GM15510 (cell line): ENCODE measurements around the gene DCAF10.

ENCODE experiments used
- POLR2A ChIP-seq: IDR thresholded peaks from 3 replicates; pipeline ENCODE4 v1.6.1; 2011; ENCODE audit warnings: borderline replicate concordance; ENCODE audit not compliant: insufficient read length; ENCODE audit errors: extremely low read depth

Gene DCAF10

DNA sequence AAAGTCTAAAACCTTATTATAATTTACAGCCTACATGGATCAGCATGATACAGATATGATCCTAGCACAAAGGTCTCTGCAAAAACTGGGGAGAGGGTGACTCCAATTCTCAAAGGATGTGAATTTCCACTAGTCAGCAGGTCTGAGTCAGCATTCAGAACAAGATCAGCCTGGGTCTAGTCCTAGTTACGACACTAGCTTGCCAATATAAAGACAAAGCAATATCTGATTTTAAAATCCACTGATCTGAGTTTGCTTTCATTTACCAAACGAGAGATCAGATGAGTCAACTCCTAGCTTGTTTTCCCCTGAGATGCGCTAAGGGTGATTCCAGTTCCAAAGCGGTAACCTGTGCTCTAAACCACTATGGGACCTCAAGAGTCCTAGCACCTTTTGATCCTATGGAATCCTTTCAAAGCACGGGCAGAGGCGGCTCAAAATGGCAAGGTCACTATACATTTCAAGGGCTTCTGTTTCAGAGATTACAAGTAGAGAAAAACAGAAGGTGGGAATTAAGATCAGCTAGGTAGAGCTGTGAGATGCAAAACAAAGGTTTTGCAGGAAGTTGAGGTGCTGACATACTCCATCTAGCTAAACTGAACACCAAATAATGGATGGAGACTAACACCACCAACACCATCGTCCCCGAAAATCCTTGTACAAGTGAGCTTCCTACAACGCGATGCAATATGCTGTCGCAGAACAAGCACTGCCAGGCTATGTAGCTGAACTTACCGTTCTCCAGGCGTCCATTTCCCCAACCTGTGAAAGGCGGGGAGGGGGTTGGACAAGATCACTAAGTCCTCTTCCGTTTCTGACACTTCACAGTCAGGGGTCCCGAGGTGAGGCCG lies 102.4 kb downstream of the DCAF10 start:
- TF ChIP-seq POLR2A = no peak

DNA sequence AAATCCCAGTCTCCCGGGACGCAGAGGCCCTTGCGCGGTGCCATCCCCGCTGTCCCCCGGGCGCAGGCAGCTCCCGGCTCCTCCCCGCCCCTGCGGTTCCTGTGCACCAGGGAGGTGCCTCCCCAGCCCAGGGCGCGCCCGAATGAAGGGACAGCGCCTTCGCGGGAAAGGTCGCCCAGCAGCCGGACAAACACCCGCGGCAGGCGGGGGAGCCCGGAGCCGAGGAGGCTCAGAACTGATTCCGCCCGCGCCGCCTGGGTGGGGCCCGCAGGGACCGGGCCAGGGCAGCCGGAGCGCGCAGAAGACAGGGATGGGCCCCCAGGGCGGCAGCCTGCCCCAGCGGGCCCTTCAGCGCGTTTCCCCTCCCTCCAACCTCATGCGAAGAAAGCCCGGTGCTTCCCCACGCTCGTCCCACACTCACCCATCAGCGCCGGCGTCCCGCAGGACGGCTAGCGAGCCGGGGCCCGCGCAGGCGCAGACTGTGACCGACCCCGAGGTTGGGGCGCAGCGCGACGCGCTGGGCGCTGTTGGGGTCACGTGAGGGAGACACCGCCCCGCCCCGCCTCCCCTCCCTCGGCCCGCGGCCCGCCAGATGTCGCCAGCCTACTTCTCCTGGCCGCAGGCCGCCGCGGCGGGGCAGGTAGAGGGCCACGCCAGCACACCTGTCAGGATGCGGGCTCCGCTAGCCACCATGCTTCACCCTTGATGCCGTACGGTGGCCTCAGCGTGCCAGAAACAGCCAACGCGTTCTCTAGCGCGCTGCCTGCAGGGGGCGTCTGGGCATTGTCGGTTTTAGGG lies 103.2 kb downstream of the DCAF10 start, which contains the start of gene SLC25A51:
Gene SLC25A51, minus strand, starts transcription at position 481 of the 798 bp plus-strand sequence. CDS start 15,577 bp downstream, outside the sequence.
- peak; percentile 86 for TF ChIP-seq POLR2A

- no peak for TF ChIP-seq POLR2A
Measured at GRCh38 chr9:37904445-37905130, 104.0 kb downstream of the DCAF10 start.

DNA sequence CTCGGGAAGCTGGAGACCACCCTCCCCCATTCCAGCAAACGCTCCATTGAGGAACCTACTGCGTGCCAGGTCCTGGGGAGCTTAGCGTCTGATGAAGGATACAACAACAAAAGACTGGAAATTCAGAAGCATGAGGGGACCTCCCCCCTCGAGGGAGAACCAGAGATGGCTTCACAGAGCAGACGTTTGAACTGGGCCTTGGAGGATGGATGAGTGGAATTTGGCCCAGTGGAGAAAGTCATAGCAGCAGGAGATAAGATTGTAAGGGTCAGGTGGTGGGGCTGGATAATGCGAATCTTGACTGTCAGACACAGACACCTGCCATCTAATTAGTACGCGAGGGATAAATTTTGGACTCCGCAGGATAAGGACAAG lies 104.5 kb downstream of the DCAF10 start:
- no peak for TF ChIP-seq POLR2A

GRCh38 chr9:37905776-37906175 lies 105.2 kb downstream of the DCAF10 start:
- no peak for TF ChIP-seq POLR2A

GRCh38 chr9:37906312-37907239 lies 106.0 kb downstream of the DCAF10 start:
- no peak for TF ChIP-seq POLR2A

GRCh38 chr9:37908283-37908682 lies 107.7 kb downstream of the DCAF10 start:
- no peak for TF ChIP-seq POLR2A

DNA sequence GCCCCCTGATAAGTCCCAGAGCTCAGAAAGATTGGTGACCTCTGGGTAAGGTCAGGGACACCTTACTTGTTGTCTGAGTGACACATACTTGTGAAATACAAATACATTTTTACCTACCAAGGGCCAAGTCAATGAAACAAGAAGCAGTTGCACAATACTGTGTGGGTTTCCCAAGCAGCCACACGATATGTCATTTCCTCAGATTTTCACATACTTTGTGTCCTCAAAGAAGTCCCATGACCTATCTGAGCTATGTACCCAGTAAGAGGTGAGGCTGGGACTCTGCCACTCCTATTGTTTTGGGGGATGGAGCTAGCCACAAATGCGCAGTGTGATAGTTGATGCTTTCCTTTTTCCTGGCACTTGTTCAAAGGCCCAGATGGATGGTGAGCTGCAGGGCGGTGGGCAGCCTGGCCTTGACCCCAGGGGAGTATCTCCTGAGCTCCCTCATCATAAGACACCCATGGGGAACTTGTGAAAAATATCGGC lies 108.1 kb downstream of the DCAF10 start:
- no peak for TF ChIP-seq POLR2A

GRCh38 chr9:37909326-37909725 lies 108.7 kb downstream of the DCAF10 start:
- TF ChIP-seq POLR2A = no peak

DNA sequence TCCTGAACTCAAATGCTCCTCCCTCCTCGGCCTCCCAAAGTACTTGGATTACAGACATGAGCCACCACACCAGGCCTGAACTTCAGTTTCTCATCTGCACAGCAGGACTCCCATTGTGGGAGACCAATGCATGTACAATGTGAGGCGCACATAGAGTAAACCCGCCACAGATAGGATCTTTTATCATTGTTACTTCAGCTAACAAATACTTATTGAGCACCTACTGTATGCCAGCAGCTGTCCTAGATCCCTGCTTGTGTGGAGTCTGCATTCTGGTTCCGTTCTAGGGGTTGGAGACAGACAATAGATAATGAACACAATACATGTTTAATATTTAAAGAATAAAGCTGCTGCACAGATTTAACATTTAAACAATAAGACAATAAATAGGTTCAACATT lies 109.7 kb downstream of the DCAF10 start:
- TF ChIP-seq POLR2A = no peak

DNA sequence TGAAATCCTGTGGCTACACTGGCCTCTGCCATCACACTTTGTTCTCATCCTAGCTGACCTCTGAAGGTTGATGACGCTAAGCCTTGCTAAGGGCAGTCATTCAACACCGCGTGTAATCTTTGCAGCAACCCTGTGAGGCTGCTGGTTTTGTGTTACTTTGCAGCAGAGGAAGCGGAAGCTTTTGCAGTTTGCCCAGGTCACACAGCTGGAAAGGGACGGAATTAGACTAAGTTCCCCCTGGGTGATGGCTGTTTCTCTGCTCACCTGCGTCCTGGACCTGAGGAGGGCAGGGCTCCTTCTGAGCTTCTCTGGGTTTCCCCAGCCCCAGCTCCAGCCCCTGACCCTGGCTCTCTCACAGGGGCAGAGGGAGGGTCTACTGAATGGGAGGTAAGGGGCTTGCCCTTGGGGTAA lies 110.7 kb downstream of the DCAF10 start:
- TF ChIP-seq POLR2A = no peak

DNA sequence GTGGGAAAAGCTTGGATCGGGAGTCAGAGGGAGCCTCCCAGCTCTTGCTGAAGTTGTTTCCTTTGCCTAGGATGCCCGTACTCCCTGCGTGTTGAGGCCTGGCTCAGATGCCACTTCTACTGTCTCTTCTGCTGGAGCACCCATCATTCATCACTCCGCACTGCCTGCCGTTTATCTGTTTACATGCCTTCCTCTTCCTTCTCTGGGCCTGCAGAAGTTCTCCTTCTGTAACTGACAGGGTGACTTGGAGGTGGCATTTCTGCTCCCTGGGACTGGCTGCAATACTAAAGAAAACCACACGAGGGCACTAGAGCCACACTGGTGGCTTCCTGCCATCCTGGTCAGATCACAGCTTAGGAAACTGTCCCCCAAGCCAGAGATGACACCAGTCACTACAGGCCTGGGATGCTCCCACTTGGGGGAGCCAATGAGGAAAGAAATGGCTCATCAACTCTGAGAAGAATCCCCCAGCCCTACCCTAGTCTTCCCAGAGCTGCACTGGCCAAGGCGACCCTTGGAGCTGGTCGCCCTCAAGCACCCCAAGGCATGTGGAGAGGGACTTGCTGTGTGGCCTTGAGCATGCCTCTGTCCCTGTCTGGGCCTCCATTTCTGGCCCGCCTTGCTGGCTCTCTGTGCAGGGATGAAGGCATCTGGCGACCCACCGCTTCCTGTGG lies 113.0 kb downstream of the DCAF10 start:
- no peak for TF ChIP-seq POLR2A

- TF ChIP-seq POLR2A = no peak
Measured at GRCh38 chr9:37914154-37914551, 113.6 kb downstream of the DCAF10 start.
